ENCODE results near the gene RAD51B. TPM values are rescaled to one million over a fixed set of nuclear protein-coding genes. Genes with fewer than 3 reads are reported as not detected.

Gene RAD51B
- total and polyA plus RNA-seq, 9 of the 15 experiments (the other 6 are each of a cell fraction or from before 2014, with no cell fraction given), result 8.5 to 17.3 (median 11.3) TPM

- TF ChIP-seq, protein P1, sequence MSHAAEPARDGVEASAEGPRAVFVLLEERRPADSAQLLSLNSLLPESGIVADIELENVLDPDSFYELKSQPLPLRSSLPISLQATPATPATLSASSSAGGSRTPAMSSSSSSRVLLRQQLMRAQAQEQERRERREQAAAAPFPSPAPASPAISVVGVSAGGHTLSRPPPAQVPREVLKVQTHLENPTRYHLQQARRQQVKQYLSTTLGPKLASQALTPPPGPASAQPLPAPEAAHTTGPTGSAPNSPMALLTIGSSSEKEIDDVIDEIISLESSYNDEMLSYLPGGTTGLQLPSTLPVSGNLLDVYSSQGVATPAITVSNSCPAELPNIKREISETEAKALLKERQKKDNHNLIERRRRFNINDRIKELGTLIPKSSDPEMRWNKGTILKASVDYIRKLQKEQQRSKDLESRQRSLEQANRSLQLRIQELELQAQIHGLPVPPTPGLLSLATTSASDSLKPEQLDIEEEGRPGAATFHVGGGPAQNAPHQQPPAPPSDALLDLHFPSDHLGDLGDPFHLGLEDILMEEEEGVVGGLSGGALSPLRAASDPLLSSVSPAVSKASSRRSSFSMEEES (CRISPR knock-in tag; IDR thresholded peaks at IDR 0.05), result no peak
- TF ChIP-seq MAX (CRISPR knock-in tag; IDR thresholded peaks at IDR 0.05) (no peak), ZNF436 (CRISPR knock-in tag; IDR thresholded peaks at IDR 0.05) (no peak), FOXA1 (IDR thresholded peaks at IDR 0.05; ENCODE audit: borderline replicate concordance) (no peak), ZNF318 (IDR thresholded peaks at IDR 0.05; ENCODE audit: borderline replicate concordance in 1 of 2, low read depth in 1 of 2) (no peak), CBFA2T3 (IDR thresholded peaks at IDR 0.05) (peak; percentile 86), MED1 (CRISPR knock-in tag; IDR thresholded peaks at IDR 0.05; ENCODE audit: borderline replicate concordance) (no peak), SLC30A9 (CRISPR knock-in tag; IDR thresholded peaks at IDR 0.05) (no peak), ZNF592 (IDR thresholded peaks at IDR 0.05) (no peak), NFIC (IDR thresholded peaks at IDR 0.05) (0 out of 2 replicates have a peak, but pooled peaks have one; percentile 35), SMARCA4 (IDR thresholded peaks at IDR 0.05) (peak; percentile 41; the same call in 1 of the 2 replicates), LCOR (CRISPR knock-in tag; IDR thresholded peaks at IDR 0.05) (no peak)
- TF ChIP-seq, protein P2, sequence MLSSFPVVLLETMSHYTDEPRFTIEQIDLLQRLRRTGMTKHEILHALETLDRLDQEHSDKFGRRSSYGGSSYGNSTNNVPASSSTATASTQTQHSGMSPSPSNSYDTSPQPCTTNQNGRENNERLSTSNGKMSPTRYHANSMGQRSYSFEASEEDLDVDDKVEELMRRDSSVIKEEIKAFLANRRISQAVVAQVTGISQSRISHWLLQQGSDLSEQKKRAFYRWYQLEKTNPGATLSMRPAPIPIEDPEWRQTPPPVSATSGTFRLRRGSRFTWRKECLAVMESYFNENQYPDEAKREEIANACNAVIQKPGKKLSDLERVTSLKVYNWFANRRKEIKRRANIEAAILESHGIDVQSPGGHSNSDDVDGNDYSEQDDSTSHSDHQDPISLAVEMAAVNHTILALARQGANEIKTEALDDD (IDR thresholded peaks at IDR 0.05), result peak; percentile 89
These were observed 419.4 kb downstream of the RAD51B start (continued) for GRCh38 chr14:68238976-68239375.

All from K562 (cell line).